HepG2 (cell line): ENCODE data around the gene ARX. TPM values are rescaled to one million over a fixed set of nuclear protein-coding genes. Genes with fewer than 3 reads are reported as not detected.

Source experiments
- ATAC-seq: fragments of 200-7000 bp; cut with Tn5 transposase; 3 replicates; pipeline ENCODE4 v1.9.1; 2020; ENCODE audit warnings: mild to moderate bottlenecking, moderate library complexity
- BruUV-seq: library from RNA; stranded (reverse); fragments of 400-500 nt; replicated peaks from 2 replicates; lab custom pipeline; 2021; lab: Mats Ljungman, UMichigan
- CTCF ChIA-PET: fragments of 300-600 bp; formaldehyde crosslinking; extraction: SDS; loops from one replicate; lab custom pipeline; 2021; ENCODE audit warnings: low total read pairs, inconsistent platforms, low intra/inter-chr PET ratio; lab: Yijun Ruan, JAX
- POLR2A ChIA-PET: fragments of 350-600 bp; sonication (Branson Sonifier 250); formaldehyde crosslinking; loops from one replicate; lab custom pipeline; 2020; ENCODE audit warnings: antibody characterized with exemption, inconsistent platforms; lab: Yijun Ruan, JAX
- DNase-seq: peaks from one replicate; pipeline ENCODE4 v3.0.0-alpha.2; 2015; ENCODE audit warnings: low spot score
- FAIRE-seq: peaks from 3 replicates; lab custom pipeline; 2011; peaks lifted over from hg19 to GRCh38; lab: Jason Lieb, UNC
- H2AFZ ChIP-seq: one replicate; pipeline ENCODE4 v1.6.1; 2011; ENCODE audit warnings: low read length, inconsistent platforms
- H3K27ac ChIP-seq: fragments of 300-600 bp; 3 replicates; pipeline ENCODE4 v1.8.0; 2011; ENCODE audit warnings: mixed run types, mild to moderate bottlenecking, mixed read lengths, low read length, inconsistent platforms; ENCODE audit not compliant: insufficient read depth; ENCODE audit errors: extremely low read length
- H3K27me3 ChIP-seq, 2 experiments: fragments of 200-600 bp in 1 of 2; 2 replicates in 1 of 2; 3 replicates in 1 of 2; pipeline versions ENCODE4 v1.6.0 to v1.8.0; 2011; ENCODE audit warnings: low read length in 2 of 2, mild to moderate bottlenecking in 2 of 2, moderate library complexity in 2 of 2, inconsistent platforms in 1 of 2; ENCODE audit not compliant: insufficient read depth in 2 of 2, control insufficient read depth in 1 of 2
- H3K36me3 ChIP-seq, 2 experiments: fragments of 200-600 bp in 1 of 2; replicated peaks in 1 of 2; 2 replicates in 1 of 2; 3 replicates in 1 of 2; pipeline versions ENCODE4 v1.5.1 to v1.8.0; 2011; ENCODE audit warnings: low read length in 2 of 2, inconsistent platforms in 1 of 2; ENCODE audit not compliant: insufficient read depth in 2 of 2, control insufficient read depth in 1 of 2
- H3K4me1 ChIP-seq: 2 replicates; pipeline ENCODE4 v1.5.1; 2012; ENCODE audit warnings: low read length, inconsistent platforms; ENCODE audit not compliant: insufficient read depth
- H3K4me2 ChIP-seq: 2 replicates; pipeline ENCODE4 v1.6.0; 2011; ENCODE audit warnings: low read depth, low read length, inconsistent platforms
- H3K4me3 ChIP-seq, 3 experiments: fragments of 200-600 bp in 1 of 3; sonication (generic), shearing (Covaris generic) in 1 of 3; replicated peaks in 1 of 3; 2 replicates each; pipeline ENCODE4 v1.5.1; 2011 to 2016; ENCODE audit warnings: low read length in 3 of 3, inconsistent platforms in 2 of 3, low read depth in 2 of 3, mild to moderate bottlenecking in 2 of 3, control low read depth in 1 of 3, mixed read lengths in 1 of 3; ENCODE audit not compliant: insufficient read depth in 1 of 3
- H3K79me2 ChIP-seq: one replicate; pipeline ENCODE4 v1.6.1; 2011; ENCODE audit warnings: low read length, inconsistent platforms; ENCODE audit not compliant: insufficient read depth
- H3K9ac ChIP-seq: 2 replicates; pipeline ENCODE4 v1.6.0; 2011; ENCODE audit warnings: mild to moderate bottlenecking, low read depth, low read length, inconsistent platforms; ENCODE audit not compliant: insufficient read depth
- H3K9me3 ChIP-seq: 2 replicates; pipeline ENCODE4 v1.5.1; 2012; ENCODE audit warnings: mild to moderate bottlenecking, low read length
- H4K20me1 ChIP-seq: 2 replicates; pipeline ENCODE4 v1.6.0; 2011; ENCODE audit warnings: inconsistent platforms, mild to moderate bottlenecking, low read length, moderate library complexity; ENCODE audit not compliant: insufficient read depth
- AKAP8 ChIP-seq: sonication (generic); formaldehyde crosslinking; IDR thresholded peaks from 2 replicates; pipeline ENCODE4 v1.5.1; 2020; ENCODE audit warnings: mild to moderate bottlenecking, missing genetic modification reagents
- NONO ChIP-seq, 2 experiments: fragments of 450-650 bp in 1 of 2; sonication (generic) in 1 of 2; formaldehyde crosslinking in 1 of 2; IDR thresholded peaks in 1 of 2; conservative IDR thresholded peaks in 1 of 2; 2 replicates each; pipeline versions ENCODE4 v1.6.1 to v1.8.0; 2017 to 2022; ENCODE audit warnings: mild to moderate bottlenecking in 1 of 2, missing genetic modification reagents in 1 of 2, moderate library complexity in 1 of 2
- NR2F2 ChIP-seq: IDR thresholded peaks from 2 replicates; pipeline ENCODE4 v1.6.1; 2012; ENCODE audit warnings: low read depth, inconsistent platforms, borderline replicate concordance
- ONECUT2 ChIP-seq: sonication (generic); formaldehyde crosslinking; IDR thresholded peaks from 2 replicates; pipeline ENCODE4 v1.4.0; 2020; ENCODE audit warnings: missing genetic modification reagents
- SYNCRIP ChIP-seq: fragments of 200-400 bp; formaldehyde crosslinking; IDR thresholded peaks from 2 replicates; pipeline ENCODE4 v1.6.1; 2018; ENCODE audit warnings: mild to moderate bottlenecking, low read depth, low read length; ENCODE audit not compliant: insufficient read depth
- THAP8 ChIP-seq: sonication (generic); formaldehyde crosslinking; IDR thresholded peaks from 2 replicates; pipeline ENCODE4 v1.5.1; 2020; ENCODE audit warnings: missing genetic modification reagents, mild to moderate bottlenecking, borderline replicate concordance
- ZBED4 ChIP-seq: sonication (generic); formaldehyde crosslinking; IDR thresholded peaks from 2 replicates; pipeline ENCODE4 v1.4.0; 2020; ENCODE audit warnings: missing genetic modification reagents, borderline replicate concordance
- ZFYVE20 ChIP-seq: sonication (generic); formaldehyde crosslinking; IDR thresholded peaks from 2 replicates; pipeline ENCODE4 v1.8.0; 2023; ENCODE audit warnings: low read depth, mild to moderate bottlenecking, moderate library complexity, missing genetic modification reagents, borderline replicate concordance
- ZNF317 ChIP-seq: sonication (generic); formaldehyde crosslinking; IDR thresholded peaks from 2 replicates; pipeline ENCODE4 v1.5.0; 2020; ENCODE audit warnings: mild to moderate bottlenecking, missing genetic modification reagents
- ZNF512B ChIP-seq: sonication (generic); formaldehyde crosslinking; IDR thresholded peaks from 2 replicates; pipeline ENCODE4 v1.5.1; 2020; ENCODE audit warnings: missing genetic modification reagents, mild to moderate bottlenecking, borderline replicate concordance
- ZNF564 ChIP-seq: sonication (generic); formaldehyde crosslinking; IDR thresholded peaks from 2 replicates; pipeline ENCODE4 v1.8.1; 2023; ENCODE audit warnings: mild to moderate bottlenecking, missing genetic modification reagents
- ZNF746 ChIP-seq: sonication (generic); formaldehyde crosslinking; IDR thresholded peaks from 2 replicates; pipeline ENCODE4 v1.8.0; 2022; ENCODE audit warnings: mild to moderate bottlenecking, missing genetic modification reagents
- ZNF788 ChIP-seq: sonication (generic); formaldehyde crosslinking; IDR thresholded peaks from 2 replicates; pipeline ENCODE4 v1.5.0; 2020; ENCODE audit warnings: mild to moderate bottlenecking, missing genetic modification reagents, borderline replicate concordance
- whole genome bisulfite sequencing: methylation state at CpG from one replicate; pipeline ENCODE4 v1.1.6; 2017; ENCODE audit warnings: low lambda C conversion rate; 5-methylcytosine and 5-hydroxymethylcytosine counted together
- in situ Hi-C: cut with HindIII; loops from 2 replicates; pipeline ENCODE4 v1.10.0; 2017; ENCODE audit warnings: low pct_unique_long_range_greater_than_20kb; ENCODE audit not compliant: extremely low pct_ligation_motif_present
- intact Hi-C: fragments of 100-400 bp; cut with micrococcal nuclease; formaldehyde crosslinking; loops from one replicate; pipeline ENCODE4 v1.10.0; 2022; ENCODE audit not compliant: unreplicated experiment
- polyA plus RNA-seq, 8 experiments: library from polyadenylated mRNA; depleted of rRNA in 3 of 8; stranded (reverse) in 7 of 8; unstranded in 1 of 8; fragments of >200 nt; fragmentation: Illumina TruSeq in 4 of 8; extraction: Trizol in 4 of 8; gene quantifications; 2 replicates each; pipeline versions ENCODE4 v1.2.1 to v1.2.3, GENCODE V29; 2011 to 2016; ENCODE audit warnings: low read depth in 4 of 8, missing spikeins in 1 of 8, mixed read lengths in 1 of 8; ENCODE audit not compliant: insufficient read depth in 1 of 8
- total RNA-seq, 5 experiments: library from RNA; depleted of rRNA; stranded (reverse); fragments of >200 nt; fragmentation: Illumina TruSeq; extraction: Trizol; gene quantifications; 2 replicates each; pipeline ENCODE4 v1.2.3, GENCODE V29; 2016; ENCODE audit warnings: low read depth in 1 of 5

ARX gene
- total and polyA plus RNA-seq, 2 of the 13 experiments (the other 11 are each of a cell fraction or from before 2014, with no cell fraction given), result not detected

- TF ChIP-seq NONO (IDR thresholded peaks at IDR 0.05) (no peak), NONO (CRISPR knock-in tag; conservative IDR thresholded peaks at IDR 0.05) (no peak), SYNCRIP (no peak), ZFYVE20 (CRISPR knock-in tag) (no peak), ZNF512B (CRISPR knock-in tag) (no peak), AKAP8 (no peak), ZNF317 (CRISPR knock-in tag) (no peak), ZNF564 (no peak), ZNF788 (CRISPR knock-in tag) (no peak), THAP8 (no peak), ZNF746 (CRISPR knock-in tag) (no peak), ZBED4 (CRISPR knock-in tag) (no peak), ONECUT2 (CRISPR knock-in tag) (no peak), NR2F2 (no peak)
- ATAC-seq, result no peak
- H3K4me2 ChIP-seq, result no peak overlapping the region
- H3K4me1 ChIP-seq, result peaks cover 21% of the 10 kb centered on the region
- H4K20me1 ChIP-seq, result no peaks in the 10 kb centered on the region
- H3K27ac ChIP-seq, result no peak overlapping the region
- in situ Hi-C loops (no loop called here), intact Hi-C loops (no loop called here)
- 50% methylated on average over 3 of the region's 3 CpGs for whole genome bisulfite sequencing
- no peak overlapping the region for H3K9ac ChIP-seq
- H2AFZ ChIP-seq, result no peak overlapping the region
- no peak for DNase-seq
- BruUV-seq, result no TSS peak
- ChIA-PET CTCF (no interaction called here), POLR2A (no interaction called here)
- no peaks in the 10 kb centered on the region for H3K36me3 ChIP-seq
- no peak overlapping the region for H3K4me3 ChIP-seq
- no peaks in the 10 kb centered on the region for H3K9me3 ChIP-seq
- no peaks in the 10 kb centered on the region for H3K79me2 ChIP-seq
- H3K27me3 ChIP-seq, result peaks cover 2 to 60% of the 10 kb centered on the region in 2 experiments
- no peak for FAIRE-seq
Measured at GRCh38 chrX:25018682-25019081, 2.9 kb upstream of the ARX start.
